ENCODE measurements around the gene NRSN1.
"Not testable (repeated sequence)": the region's sequence is repeated elsewhere in the genome, so short reads cannot be mapped to it uniquely, and the experiment has no call there.

Gene NRSN1, protein sequence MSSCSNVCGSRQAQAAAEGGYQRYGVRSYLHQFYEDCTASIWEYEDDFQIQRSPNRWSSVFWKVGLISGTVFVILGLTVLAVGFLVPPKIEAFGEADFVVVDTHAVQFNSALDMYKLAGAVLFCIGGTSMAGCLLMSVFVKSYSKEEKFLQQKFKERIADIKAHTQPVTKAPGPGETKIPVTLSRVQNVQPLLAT

DNA sequence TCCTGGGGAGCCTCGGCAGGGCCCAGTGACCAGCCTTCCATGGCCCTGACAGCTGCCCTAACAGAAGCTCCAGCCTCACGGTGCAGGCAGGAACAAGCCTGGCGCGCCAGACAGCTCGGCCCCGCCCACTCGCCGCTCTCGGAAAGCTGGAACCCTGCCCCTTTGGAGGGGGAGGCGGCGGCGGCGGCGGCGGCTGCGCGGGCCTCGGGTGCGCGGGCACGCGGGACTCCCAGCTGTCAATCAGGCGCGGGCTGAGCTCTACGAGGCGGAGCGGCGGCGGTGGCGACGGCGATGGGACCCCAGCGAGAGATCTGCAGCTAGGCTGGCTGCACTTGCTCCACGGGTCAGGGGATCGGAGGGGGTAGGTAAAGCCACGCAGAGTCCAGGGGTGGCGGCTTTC is at the start of gene NRSN1:
TSS of gene NRSN1 (plus strand) at position 236 of the 400 bp plus-strand sequence. CDS start 8,113 bp downstream, outside the sequence.
- DNase-seq = no peak

DNA sequence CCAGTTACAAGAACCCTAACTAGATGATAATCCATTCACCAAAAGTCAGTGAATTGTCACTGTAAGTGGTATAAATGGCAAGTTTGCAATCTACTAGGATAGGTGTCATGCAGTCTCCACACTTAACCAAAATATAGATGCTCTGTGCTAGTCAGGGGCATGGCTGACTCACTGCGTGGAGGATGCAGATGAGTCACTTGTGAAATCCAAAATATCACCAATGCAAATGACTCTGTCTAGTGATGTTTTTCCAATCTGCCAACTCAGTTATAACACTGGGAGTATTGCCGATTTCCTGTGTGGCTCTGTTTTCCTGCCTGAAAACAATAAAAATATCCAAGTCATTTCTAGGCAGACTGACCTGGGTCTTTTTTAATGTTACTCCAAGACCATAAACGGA is 47.8 kb upstream of the NRSN1 start:
- DNase-seq = no peak

DNA sequence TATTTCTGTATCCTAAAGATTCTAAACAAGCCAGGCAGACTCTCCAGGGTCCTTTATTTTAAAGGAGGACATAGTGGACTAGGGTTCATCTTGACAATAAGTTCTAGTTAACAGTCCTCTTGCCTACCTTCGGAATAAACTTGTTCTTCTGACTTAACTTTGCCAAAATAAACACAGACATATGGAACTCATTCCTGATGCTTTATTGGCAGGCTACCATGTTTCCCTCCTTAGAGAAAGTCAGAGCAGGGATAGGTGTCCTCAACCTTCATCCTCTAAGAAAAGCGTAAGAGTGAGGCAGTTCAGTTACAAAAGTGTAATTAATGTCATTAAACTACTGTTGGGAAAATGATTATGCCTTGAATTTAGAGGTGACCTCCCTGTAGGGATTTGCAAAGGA is 46.9 kb upstream of the NRSN1 start:
- DNase-seq = no peak

DNA sequence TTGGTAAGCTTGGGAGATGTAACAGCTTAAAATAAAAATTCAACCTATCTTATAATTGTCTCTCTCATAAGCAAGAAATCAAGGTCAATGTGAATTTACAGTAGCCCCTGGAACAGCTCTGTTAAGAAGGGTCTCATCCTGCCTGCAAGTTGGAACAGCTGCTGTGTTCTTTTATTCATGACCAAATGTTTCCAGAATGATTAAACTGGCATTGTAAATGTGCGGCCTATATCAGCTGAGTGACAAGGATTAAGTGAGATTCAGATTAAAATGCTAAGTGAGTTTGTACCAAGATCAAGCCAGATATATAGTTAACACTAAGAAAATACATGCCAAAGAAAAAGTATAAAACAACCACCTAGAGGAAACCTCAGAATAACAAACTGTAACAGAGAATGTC is 45.3 kb upstream of the NRSN1 start:
- DNase-seq = no peak

DNA sequence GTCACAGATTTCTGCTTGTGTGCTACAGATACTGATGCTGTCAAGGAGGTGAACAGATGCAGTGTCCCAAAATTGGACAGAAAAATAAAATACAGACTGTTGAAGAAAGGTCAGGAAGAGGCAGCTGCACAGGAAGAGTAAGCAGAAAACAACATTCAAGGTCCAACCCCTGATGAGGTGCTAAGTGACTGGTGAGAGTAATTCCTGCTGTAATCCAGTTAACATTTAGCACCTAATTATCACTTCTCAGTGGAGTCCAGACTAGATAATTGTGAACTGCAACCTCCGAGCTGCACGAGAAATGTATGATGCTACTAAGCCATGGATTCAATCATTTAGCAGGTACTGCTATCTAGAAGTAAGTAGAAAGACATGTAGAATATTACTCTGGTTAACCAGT is 36.3 kb upstream of the NRSN1 start:
- DNase-seq = no peak

DNA sequence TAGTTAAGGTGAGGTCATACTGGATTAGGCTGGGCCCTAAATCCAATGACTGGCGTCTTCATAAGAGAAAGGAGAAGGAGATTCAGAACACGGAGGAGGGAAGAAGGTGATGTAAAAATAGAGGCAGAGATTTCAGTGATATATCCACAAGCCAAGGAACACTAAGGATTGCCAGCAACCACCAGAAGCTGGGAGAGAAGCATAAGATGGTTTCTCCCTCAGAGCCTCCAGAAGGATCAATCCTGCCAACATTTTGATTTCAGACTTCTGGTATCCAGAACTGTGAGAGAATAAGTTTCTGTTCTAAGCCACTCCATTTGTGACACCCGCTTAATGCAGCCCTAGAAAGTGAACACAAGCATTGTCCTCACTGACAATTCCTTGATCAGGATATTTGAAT is 33.6 kb upstream of the NRSN1 start:
- DNase-seq = no peak

DNA sequence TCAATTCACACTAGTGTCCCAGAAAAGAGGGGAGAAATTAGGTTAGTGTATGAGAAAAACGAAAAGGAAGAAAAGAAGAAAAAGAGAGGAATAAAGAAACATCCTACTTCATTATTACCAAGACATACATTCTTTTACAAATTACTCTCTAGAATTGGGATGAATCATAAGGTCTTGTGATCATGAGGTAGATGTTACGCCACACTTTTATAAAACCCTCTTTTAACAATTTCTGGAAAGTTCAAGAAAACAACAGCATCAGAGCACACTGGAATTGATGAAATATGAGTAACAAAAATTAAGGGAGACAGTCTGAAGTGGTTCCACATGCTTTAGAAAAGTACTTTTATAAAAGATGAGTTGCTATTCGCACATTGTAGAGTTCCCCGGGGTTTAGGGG is 32.6 kb upstream of the NRSN1 start:
- no peak for DNase-seq

DNA sequence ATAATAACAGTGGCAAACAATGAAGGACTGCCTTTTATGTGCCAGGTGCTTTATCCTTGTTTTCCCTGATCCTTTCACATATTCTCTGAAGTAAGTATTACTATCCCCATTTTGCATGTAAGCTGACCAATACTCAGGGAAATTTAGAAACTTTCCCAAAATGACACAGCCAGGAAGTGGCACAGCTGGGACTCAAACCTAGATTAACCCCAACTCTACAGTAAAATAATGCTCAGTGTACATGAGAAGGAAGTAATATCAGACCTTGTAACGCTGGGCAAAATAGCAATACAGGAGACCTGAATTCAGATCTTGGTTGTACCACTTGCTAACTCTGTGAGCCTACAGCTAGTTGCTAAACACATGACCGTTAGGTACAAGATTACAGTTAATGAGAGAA is 26.8 kb upstream of the NRSN1 start:
- DNase-seq = no peak

DNA sequence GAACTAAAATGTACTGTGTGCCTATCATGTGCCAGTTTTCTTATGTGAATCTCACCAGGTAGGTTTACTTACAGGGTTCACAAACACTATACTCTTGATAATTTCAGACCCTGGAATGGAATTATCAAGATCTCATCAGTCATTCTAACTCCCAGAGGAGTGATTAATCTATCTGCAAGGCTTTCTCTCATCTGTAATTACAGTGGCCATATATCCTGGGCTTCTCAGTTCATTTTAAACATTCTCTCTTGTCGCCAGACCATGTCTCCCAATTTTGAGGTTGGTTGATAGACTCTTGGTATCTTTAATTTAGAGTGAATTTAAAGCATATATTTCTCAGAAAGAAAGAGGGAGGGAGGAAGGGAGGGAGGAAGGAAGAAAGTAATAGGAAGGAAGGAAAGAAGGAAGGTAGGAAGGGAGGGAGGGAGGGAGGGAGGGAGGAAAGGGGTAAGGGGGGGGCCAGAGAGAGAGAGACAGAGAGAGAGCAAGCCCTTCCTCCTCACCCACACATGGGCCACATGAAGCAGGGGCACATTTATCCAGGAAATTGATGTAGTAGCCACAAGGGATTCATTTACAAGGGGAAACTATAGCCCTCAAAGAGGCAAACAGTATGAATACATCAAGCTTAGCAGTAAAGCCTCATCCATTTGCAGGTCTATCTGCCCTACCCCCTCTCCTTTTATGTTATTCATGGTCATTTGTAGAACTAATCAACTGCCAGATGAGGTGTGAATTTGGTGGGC is 25.8 kb upstream of the NRSN1 start:
- no peak for DNase-seq

DNA sequence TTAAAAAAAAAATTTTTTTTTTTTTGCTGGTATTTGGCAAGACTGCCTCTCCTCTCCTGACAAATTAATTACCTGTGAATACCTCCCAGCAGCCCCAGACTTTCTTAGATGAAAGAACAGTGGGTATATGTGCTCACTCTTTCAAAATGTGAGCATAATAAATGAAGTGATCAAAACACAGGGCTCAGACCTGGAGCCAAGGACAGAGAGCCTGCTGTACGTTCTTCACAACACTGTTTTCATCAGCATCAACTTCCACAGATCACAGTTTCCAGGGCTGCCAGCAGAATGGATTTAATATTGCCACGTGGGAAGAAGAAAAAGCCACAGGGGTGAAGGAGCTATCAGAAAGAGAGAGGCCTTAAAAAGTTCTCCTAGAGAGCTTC is 25.3 kb upstream of the NRSN1 start:
- DNase-seq = no peak

DNA sequence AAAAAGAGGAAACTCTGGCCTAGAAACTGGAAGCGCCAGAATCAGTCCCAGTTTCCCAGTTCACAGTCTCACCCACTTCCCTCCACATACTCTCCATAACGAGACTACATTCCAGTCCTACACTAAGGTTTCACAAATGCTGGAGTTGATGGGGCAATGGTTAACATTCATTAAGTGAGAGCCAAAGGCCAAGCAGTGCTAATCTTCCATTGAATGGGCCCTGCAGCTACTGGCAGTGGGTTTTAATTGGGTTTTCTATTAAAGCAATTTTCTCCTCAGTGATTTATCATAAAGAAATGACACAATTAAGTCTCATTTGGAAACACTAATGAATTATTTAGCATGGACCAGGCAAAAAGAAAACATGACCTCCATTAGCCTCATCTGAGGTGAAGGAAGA is 20.8 kb upstream of the NRSN1 start:
- DNase-seq = no peak

DNA sequence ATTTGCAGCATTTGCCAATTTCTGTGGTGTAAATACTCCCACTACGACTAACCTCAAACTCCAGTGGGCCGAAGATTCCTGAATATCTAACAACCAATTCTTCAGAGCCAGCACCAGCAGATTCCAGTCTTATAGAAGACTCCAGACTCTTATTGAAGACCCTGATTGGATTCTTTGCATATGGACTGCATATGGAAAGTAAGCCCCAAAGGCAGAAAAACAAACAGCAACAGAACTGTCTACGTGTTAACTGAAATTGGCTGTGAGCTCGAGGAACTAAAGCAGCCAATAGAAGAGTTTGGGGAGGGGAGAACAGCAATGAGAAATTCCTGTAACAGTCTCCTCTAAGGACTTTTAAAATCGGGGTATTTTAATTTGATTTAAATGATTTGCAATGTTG is 19.7 kb upstream of the NRSN1 start:
- no peak for DNase-seq

DNA sequence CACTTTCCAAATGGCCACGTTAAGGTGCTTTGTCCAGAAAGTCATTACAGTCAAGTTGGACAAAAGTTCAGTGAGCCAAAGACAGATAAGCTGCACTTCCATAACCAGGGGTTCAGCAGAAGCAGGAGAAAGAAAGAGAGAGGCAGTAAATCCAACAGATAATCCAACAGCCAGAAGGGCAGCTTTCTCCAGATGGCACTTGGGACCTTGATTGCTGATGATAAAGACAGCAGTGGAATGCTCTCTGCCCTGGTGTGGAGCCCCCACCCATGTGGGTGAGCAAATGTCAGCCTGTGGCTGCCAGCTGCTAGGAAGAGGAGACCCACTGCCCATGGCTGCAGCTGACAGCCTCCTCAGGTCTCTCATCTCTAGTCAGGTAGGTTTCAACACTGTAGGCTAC is 18.7 kb upstream of the NRSN1 start:
- DNase-seq = no peak

DNA sequence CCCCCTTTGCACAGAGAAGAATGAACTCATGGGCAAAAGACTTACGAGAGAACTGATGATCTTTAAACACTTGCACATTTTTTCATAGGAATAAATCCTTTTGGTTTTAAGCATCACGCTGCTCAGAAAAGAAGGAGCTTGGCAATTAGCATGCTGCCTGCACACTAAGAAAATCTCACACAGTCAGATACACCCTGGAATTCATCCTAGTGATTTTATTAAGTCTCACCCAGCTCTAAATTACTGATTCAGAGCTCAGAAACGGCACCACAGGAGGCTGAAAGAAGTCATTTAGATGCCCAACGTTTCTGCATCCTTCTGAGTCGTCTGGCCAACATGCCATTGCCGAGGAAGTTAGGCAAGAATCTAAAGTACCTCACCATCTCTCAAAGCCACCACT is 18.0 kb upstream of the NRSN1 start:
- no peak for DNase-seq

DNA sequence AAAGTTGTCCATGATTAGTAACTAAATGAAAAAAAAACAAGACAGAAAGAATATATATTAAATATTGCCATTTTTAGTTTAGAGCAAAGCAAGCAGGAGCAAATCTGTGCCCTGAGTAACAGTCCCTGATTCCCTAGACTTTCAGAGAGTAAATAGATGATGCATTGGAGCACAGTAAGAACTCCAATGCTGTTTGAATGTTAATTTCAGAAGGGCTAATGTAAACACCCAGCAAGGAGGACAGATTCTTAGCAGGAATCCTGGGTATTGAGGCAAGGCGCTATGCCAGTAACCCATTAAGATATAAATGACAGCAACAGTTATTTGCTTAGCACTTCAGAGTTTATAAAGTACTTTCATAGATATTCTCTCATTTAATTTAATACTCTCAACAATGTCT is 15.6 kb upstream of the NRSN1 start:
- no peak for DNase-seq

DNA sequence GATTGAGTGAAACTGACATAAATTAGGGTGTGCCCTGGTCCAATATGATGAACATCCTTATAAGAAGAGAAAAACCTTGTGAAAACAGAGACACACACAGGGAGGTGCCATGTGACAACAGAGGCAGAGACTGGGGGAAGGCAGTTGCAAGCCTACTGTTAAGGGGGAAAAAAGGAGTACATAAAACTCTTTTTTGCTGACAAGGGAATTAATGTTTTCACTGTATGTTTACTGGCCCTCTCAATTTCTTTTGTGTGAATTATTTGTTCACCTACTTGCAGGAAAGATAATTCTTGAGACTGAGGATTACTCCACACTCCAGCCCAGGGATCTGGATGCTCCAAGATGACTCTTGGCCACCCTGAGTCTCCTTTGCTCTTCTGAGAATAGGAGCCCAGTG is 12.1 kb upstream of the NRSN1 start:
- DNase-seq = no peak

DNA sequence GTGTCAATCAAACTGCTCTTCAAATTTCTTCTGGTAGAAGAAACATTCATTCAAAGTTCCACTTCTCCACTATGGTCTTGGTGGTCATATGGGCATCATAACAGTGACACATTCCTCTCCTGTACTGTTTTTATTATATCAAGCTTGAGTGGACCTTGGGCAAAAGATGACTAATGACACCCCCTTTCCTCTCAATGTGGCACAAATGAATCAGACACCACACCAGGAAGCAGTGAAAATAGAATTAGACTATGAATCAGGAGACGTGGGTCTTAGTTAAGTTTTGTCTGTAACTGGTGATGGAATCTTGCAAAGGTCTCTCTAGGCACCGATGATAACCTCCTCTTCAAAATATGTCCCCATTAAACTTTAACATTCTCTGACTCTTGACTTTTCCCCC is 9.0 kb upstream of the NRSN1 start:
- DNase-seq = no peak

DNA sequence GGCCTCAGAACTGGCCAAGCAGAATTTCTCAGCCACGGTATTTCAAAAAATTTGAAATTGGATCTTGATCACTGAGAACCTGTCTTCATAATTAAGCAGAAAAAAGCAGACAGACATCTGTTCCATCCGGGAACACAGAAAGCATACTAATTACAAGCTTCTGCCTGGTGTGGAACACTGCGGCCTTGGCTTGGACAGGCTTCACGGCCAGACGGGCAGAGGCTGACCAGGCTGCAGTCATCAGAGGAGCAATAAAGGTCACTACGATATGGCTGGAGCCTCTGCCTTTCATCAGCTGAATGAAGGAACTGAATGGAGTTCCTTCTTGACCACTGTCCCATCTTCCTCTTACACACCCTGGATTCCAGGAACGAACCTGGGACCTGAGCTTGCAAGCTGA is 3.9 kb upstream of the NRSN1 start:
- no peak for DNase-seq

DNA sequence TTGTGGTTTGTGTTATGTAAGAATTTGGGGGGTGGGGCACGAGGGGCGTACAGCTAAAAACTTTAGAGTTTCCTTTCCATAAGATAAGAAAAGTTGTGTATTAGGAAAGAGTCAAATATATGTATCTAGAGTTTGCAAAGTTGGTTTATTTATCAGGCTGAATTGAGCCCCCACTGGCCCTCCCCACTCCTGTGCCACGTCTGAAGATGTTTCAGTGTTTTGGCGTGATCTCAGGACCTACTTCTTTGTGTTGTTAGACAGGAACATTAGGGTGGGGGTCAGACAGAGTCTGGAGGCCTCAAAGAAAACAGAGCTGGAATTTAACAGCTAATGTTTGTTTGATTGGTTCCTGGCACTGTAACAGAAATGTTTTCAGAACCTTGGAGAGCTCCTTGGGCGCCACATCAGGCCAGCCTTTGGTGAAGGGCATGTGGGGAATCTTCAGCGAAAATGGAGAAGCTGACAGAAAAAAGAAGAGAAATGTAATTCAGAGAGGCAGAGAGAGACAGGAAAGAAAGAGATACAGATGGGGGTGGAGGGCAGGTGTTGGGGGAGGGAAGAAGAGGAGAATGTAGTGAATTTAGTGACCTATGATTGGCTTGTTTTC is 674 bp downstream of the NRSN1 start:
- no peak for DNase-seq

DNA sequence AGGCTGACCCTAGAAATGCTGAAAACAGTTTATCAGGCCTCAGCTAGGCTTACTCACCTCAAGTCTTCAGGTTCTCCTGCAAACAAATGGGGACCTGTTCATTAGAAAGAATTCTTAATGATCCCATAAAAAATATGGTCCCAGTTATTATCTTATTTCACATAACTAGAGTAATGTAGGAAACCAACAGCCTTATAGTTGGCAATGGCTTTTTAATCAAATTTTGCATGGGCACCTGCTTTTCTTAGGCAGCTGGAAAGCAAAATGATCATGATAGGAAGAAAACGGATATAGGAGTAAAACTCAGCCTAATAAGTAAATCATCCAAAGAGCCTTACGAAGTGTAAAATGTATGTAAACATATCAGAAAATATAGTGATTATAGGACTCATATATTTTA is 1.3 kb downstream of the NRSN1 start:
- DNase-seq = no peak

DNA sequence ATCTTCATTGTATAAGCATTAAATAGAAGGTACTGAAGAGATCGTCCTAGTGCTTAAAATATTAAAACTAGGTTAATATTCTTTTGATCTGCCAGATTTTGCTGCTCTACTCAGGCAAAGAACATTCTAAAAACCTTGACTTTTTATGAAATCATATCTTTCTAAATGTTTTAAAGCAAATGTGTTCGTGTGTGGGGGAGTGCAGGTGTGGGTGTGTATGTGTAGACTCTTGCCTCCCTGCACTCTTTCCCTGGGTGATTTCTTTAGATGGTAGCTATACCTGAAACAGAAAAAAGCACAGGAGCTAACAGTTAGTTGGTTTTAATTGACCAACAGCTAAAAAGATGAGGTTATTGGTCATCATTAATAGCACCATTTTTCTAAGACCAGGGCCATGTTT is 5.7 kb downstream of the NRSN1 start:
- no peak for DNase-seq

DNA sequence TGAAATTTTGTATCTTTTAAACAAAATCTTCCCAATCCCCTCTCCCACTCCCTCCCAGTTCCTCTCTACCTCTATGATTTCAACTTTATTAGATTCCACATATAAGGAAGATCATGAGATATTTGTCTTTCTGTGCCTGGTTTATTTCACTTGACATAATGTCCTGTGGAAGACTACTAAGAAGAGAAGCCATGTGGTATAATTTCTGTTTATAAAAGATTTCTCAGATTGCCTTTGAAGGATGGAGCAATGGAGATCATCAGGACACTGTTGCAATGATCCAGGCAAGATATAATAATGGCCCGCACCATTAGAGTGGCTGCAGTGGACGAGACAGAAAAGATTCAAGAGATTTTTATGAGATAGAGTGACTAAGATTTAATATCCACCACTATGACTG is 13.1 kb downstream of the NRSN1 start:
- no peak for DNase-seq

DNA sequence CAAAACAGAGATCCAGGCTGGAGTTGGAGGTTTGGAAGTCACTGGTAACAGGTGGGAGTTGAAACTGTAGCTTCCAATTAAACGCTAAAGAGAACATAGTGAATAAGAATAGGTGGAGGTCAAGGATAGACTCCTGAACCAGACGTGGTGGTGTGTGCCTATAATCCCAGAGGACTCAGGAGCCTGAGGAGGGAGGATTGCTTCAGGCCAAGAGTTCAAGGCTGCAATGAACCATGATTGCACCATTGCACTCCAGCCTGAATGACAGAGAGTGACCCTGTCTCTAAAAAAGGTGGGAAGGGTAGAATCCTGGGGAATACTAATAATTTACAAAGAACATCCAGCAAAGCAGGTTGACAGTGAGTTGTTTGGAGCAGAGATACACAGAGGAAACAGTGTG is 13.6 kb downstream of the NRSN1 start:
- DNase-seq = no peak

DNA sequence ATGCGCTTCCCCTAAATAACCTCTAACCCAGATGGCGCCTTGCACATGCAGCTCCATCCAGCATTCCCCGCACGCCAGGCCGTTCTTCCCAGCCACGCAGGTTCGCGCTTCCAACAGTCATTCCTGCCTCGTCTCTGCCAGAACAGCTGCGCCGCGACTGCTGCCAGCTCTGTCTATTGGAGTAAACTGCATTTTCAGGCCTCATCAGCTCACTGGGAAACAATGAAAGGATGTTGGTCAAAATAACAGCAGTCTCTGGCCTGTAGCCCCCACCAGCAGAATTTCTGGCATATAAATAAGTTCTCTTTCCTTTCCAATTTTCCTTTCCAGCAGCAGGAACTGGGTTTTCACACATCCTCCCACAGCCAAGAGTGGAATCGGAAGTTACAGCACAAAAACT is 14.6 kb downstream of the NRSN1 start:
- no peak for DNase-seq

DNA sequence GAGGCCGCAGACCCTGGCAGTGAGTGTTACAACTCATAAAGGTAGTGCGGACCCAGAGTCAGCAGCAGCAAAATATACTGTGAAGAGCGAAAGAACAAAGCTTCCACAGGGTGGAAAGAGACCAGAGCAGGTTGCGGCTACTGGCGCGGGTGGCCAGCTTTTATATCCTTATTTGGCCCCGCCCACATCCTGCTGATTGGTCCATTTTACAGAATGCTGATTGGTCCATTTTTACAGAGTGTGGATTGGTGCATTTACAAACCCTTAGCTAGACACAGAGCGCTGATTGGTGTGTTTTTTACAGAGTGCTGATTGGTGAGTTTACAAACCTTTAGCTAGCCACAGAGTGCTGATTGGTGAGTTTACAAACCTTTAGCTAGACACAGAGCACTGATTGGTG is 16.7 kb downstream of the NRSN1 start:
- DNase-seq = not testable (repeated sequence)
